PC-3 (cell line): ENCODE results near the gene MGAT4A. TPM values are rescaled to one million over a fixed set of nuclear protein-coding genes. Genes with fewer than 3 reads are reported as not detected.

Source experiments
- ATAC-seq: fragments of 200-7000 bp; cut with Tn5 transposase; 2 replicates; pipeline ENCODE4 v1.9.1; 2020; ENCODE audit warnings: mild to moderate bottlenecking, moderate library complexity
- BruUV-seq: library from RNA; stranded (reverse); fragments of 400-500 nt; replicated peaks from 2 replicates; lab custom pipeline; 2021; lab: Mats Ljungman, UMichigan
- CTCF ChIA-PET: fragments of 300-600 bp; sonication (Branson Sonifier 250); formaldehyde crosslinking; loops from one replicate; lab custom pipeline; 2022; ENCODE audit warnings: antibody characterized with exemption; lab: Charles Lee
- POLR2A ChIA-PET: fragments of 300-600 bp; sonication (Branson Sonifier 250); formaldehyde crosslinking; loops from one replicate; lab custom pipeline; 2022; ENCODE audit warnings: antibody characterized with exemption; ENCODE audit not compliant: unreplicated experiment; lab: Charles Lee
- DNase-seq: peaks from one replicate; pipeline ENCODE4 v3.0.0-alpha.2; 2015
- H2AFZ ChIP-seq: fragments of 300-600 bp; sonication (generic); 2 replicates; pipeline ENCODE4 v1.6.0; 2016; ENCODE audit warnings: antibody characterized with exemption, low read length
- H3F3A ChIP-seq: fragments of 300-600 bp; sonication (generic); one replicate; pipeline ENCODE4 v1.6.0; 2017; ENCODE audit warnings: antibody characterized with exemption, low read length, control low read depth, mild to moderate bottlenecking; ENCODE audit not compliant: unreplicated experiment
- H3K27ac ChIP-seq: fragments of 300-600 bp; sonication (generic); 2 replicates; pipeline ENCODE4 v1.5.1; 2016; ENCODE audit warnings: mild to moderate bottlenecking, low read length
- H3K27me3 ChIP-seq: fragments of 300-600 bp; sonication (generic); 2 replicates; pipeline ENCODE4 v1.6.1; 2016; ENCODE audit warnings: low read length, mixed read lengths
- H3K36me3 ChIP-seq: fragments of 300-600 bp; sonication (generic); 2 replicates; pipeline ENCODE4 v1.6.1; 2016; ENCODE audit warnings: low read depth, mixed run types, low read length, mixed read lengths
- H3K4me1 ChIP-seq: fragments of 300-600 bp; sonication (generic); 2 replicates; pipeline ENCODE4 v1.5.1; 2016; ENCODE audit warnings: low read length; ENCODE audit not compliant: insufficient read depth
- H3K4me2 ChIP-seq: fragments of 300-600 bp; sonication (generic); 2 replicates; pipeline ENCODE4 v1.6.0; 2016; ENCODE audit warnings: low read length
- H3K4me3 ChIP-seq: fragments of 300-600 bp; sonication (generic); 2 replicates; pipeline ENCODE4 v1.5.1; 2016; ENCODE audit warnings: mild to moderate bottlenecking, low read length, mixed read lengths
- H3K79me2 ChIP-seq: fragments of 300-600 bp; sonication (generic); 2 replicates; pipeline ENCODE4 v1.6.1; 2017; ENCODE audit warnings: low read length, mixed read lengths
- H3K9ac ChIP-seq: fragments of 300-600 bp; sonication (generic); 2 replicates; pipeline ENCODE4 v1.6.0; 2016; ENCODE audit warnings: mild to moderate bottlenecking, low read length
- H3K9me2 ChIP-seq: fragments of 300-600 bp; sonication (generic); replicated peaks from 2 replicates; pipeline ENCODE4 v1.6.1; 2016; ENCODE audit warnings: mixed run types, low read length, mixed read lengths
- H3K9me3 ChIP-seq: fragments of 300-600 bp; sonication (generic); 2 replicates; pipeline ENCODE4 v1.6.1; 2016; ENCODE audit warnings: low read length, mixed read lengths
- H4K20me1 ChIP-seq: fragments of 300-600 bp; sonication (generic); 2 replicates; pipeline ENCODE4 v1.6.1; 2016; ENCODE audit warnings: low read length, mixed read lengths
- EZH2 ChIP-seq: fragments of 300-600 bp; sonication (generic); IDR thresholded peaks from one replicate; pipeline ENCODE4 v1.6.1; 2017; ENCODE audit warnings: antibody characterized with exemption, mild to moderate bottlenecking, low read length; ENCODE audit not compliant: unreplicated experiment
- EZH2phosphoT487 ChIP-seq: fragments of 300-600 bp; sonication (generic); IDR thresholded peaks from 2 replicates; pipeline ENCODE4 v1.6.1; 2018; ENCODE audit warnings: mild to moderate bottlenecking, antibody characterized with exemption, low read length, borderline replicate concordance
- intact Hi-C: fragments of 100-400 bp; cut with micrococcal nuclease; formaldehyde crosslinking; loops from 2 replicates; pipeline ENCODE4 v1.9.0; 2023
- total RNA-seq: library from RNA; depleted of rRNA; stranded (reverse); fragments of >200 nt; gene quantifications from 2 replicates; pipeline ENCODE4 v1.2.3, GENCODE V29; 2014
- TF ChIP-seq, protein P1 (sequence below): fragments of 300-600 bp; sonication (generic); conservative IDR thresholded peaks from 2 replicates; pipeline ENCODE4 v1.5.1; 2017; ENCODE audit warnings: antibody characterized with exemption, low read depth, mild to moderate bottlenecking, low read length

Gene MGAT4A
- total RNA-seq, 1 experiment from 2014 or later, result 6.1 TPM

DNA sequence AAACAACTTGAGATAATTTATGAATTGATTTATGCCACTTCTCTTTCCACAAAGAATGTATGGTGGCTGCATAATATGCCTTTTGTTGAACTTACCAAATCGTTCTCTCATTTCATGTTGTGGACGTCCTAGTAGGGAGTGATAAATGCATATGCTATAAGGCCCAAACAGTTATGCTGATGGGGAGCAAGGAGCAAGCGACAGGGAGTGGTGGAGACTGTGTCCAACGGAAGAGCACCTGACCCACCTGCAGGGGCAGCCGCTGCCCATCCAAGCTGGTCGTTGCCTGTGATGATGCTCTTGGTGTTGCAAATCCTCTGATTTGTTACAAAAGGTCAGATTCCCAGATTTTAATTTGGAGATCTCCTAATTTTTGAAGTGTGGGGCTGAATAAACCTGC, 31.0 kb upstream of the MGAT4A start:
- Histone ChIP-seq H3F3A (no peaks in the 10 kb centered on the region), H3K36me3 (no peaks in the 10 kb centered on the region), H4K20me1 (no peaks in the 10 kb centered on the region), H3K9ac (no peak overlapping the region), H2AFZ (no peak overlapping the region; the same call in 1 of the 2 replicates), H3K9me2 (no peaks in the 10 kb centered on the region), H3K4me1 (peaks cover 24% of the 10 kb centered on the region), H3K9me3 (no peaks in the 10 kb centered on the region), H3K4me3 (no peak overlapping the region), H3K79me2 (no peaks in the 10 kb centered on the region), H3K27ac (no peak overlapping the region), H3K4me2 (0 out of 2 replicates have a peak overlapping the region, but pooled peaks have one; percentile 6), H3K27me3 (no peaks in the 10 kb centered on the region)
- POLR2A ChIA-PET, result no interaction called here
- CTCF ChIA-PET, result no interaction called here
- no peak for DNase-seq
- BruUV-seq, result no TSS peak
- TF ChIP-seq, protein P1, sequence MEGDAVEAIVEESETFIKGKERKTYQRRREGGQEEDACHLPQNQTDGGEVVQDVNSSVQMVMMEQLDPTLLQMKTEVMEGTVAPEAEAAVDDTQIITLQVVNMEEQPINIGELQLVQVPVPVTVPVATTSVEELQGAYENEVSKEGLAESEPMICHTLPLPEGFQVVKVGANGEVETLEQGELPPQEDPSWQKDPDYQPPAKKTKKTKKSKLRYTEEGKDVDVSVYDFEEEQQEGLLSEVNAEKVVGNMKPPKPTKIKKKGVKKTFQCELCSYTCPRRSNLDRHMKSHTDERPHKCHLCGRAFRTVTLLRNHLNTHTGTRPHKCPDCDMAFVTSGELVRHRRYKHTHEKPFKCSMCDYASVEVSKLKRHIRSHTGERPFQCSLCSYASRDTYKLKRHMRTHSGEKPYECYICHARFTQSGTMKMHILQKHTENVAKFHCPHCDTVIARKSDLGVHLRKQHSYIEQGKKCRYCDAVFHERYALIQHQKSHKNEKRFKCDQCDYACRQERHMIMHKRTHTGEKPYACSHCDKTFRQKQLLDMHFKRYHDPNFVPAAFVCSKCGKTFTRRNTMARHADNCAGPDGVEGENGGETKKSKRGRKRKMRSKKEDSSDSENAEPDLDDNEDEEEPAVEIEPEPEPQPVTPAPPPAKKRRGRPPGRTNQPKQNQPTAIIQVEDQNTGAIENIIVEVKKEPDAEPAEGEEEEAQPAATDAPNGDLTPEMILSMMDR, result no peak
- TF ChIP-seq EZH2phosphoT487 (no peak), EZH2 (no peak)
- no peak for ATAC-seq
- intact Hi-C loops, result no loop called here

DNA sequence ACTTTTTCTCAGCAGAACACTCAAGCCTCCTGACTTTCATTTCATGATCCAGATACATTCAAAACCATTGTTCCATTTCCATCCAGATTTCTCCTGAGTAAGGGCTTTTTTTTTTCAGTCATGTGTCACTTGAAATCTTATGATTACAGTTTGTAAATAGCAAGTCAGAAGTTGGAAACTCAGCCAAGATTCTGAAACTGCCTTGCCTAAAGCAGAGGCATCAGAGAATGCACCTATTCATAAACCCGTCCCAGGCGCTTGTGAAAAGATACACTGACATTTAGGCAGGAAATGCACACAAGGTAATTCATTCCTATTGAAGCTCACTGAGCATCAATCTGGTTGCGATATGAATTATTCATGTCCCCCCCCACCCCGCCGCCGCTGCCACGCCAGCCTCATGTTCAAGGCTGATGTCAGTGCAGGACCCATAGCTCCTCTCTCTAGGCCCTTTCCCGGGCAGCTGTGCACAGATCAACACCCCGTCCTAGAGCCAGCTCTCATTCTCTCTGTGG, 30.4 kb upstream of the MGAT4A start:
- no peak for TF ChIP-seq EZH2
- TF ChIP-seq, protein P1, result no peak
- TF ChIP-seq EZH2phosphoT487, result no peak
- H3K36me3 ChIP-seq, result no peaks in the 10 kb centered on the region
- POLR2A ChIA-PET, result no interaction called here
- no peaks in the 10 kb centered on the region for H3K79me2 ChIP-seq
- DNase-seq (peak; percentile 85), ATAC-seq (peak; percentile 54)
- H4K20me1 ChIP-seq, result no peaks in the 10 kb centered on the region
- intact Hi-C loops, result no loop called here
- H3K4me1 ChIP-seq, result peaks cover 24% of the 10 kb centered on the region
- H3K9me2 ChIP-seq, result no peaks in the 10 kb centered on the region
- 0 out of 2 replicates have a peak overlapping the region, but pooled peaks have one; percentile 6 for H3K4me2 ChIP-seq
- H3K9ac ChIP-seq, result no peak overlapping the region
- no peak overlapping the region for H3K27ac ChIP-seq
- H3K27me3 ChIP-seq, result no peaks in the 10 kb centered on the region
- H3K4me3 ChIP-seq, result no peak overlapping the region
- no peaks in the 10 kb centered on the region for H3K9me3 ChIP-seq
- H2AFZ ChIP-seq, result peak overlapping the region; percentile 11; the same call in 1 of the 2 replicates
- CTCF ChIA-PET, result no interaction called here
- no TSS peak for BruUV-seq
- H3F3A ChIP-seq, result no peaks in the 10 kb centered on the region
